Ascending aorta (tissue), 2 donors: ENCODE results near the gene NTN5. TPM values are rescaled to one million over a fixed set of nuclear protein-coding genes. Genes with fewer than 3 reads are reported as not detected.
A peak's percentile ranks its signal among the peaks of the same experiment; 100 is the strongest.

ENCODE experiments used
- DNase-seq, 2 donors: peaks; one replicate each; pipeline ENCODE4 v3.0.0-alpha.2; 2019; ENCODE audit warnings: low spot score in 2 of 2
- H3K27ac ChIP-seq, 2 donors: fragments of 200-600 bp; sonication (generic); one replicate each; pipeline ENCODE4 v1.5.1; 2016 to 2017; ENCODE audit warnings: mild to moderate bottlenecking in 1 of 2
- H3K27me3 ChIP-seq: fragments of 200-600 bp; sonication (generic); one replicate; pipeline ENCODE4 v1.5.1; 2017
- H3K36me3 ChIP-seq, 2 donors: fragments of 200-600 bp; sonication (generic); one replicate each; pipeline ENCODE4 v1.5.1; 2016
- H3K4me1 ChIP-seq, 2 donors: fragments of 200-600 bp; sonication (generic); one replicate each; pipeline ENCODE4 v1.5.1; 2016 to 2017; ENCODE audit warnings: mild to moderate bottlenecking in 1 of 2
- H3K4me3 ChIP-seq, 2 donors: fragments of 200-600 bp; sonication (generic); one replicate each; pipeline ENCODE4 v1.5.1; 2016 to 2017; ENCODE audit warnings: mild to moderate bottlenecking in 1 of 2
- H3K9me3 ChIP-seq, 2 donors: fragments of 200-600 bp; sonication (generic); one replicate each; pipeline ENCODE4 v1.5.1; 2016
- intact Hi-C: fragments of 100-400 bp; cut with DNase I; formaldehyde crosslinking; loops from one replicate; pipeline ENCODE4 v1.15.1; 2023
- total RNA-seq: library from RNA; depleted of rRNA; stranded (reverse); fragments of >200 nt; gene quantifications from one replicate; pipeline ENCODE4 v1.1.0, GENCODE V29; 2016
- TF ChIP-seq, protein P1 (sequence below), 3 experiments: fragments of 200-600 bp in 2 of 3; fragments of 450-650 bp in 1 of 3; sonication (generic) in 2 of 3; IDR thresholded peaks; one replicate each; pipeline ENCODE4 v1.5.1; 2016 to 2019; ENCODE audit warnings: antibody characterized with exemption in 3 of 3, mild to moderate bottlenecking in 1 of 3, moderate library complexity in 1 of 3

Gene NTN5
- total RNA-seq, 1 donor from 2014 or later: not detected

DNA sequence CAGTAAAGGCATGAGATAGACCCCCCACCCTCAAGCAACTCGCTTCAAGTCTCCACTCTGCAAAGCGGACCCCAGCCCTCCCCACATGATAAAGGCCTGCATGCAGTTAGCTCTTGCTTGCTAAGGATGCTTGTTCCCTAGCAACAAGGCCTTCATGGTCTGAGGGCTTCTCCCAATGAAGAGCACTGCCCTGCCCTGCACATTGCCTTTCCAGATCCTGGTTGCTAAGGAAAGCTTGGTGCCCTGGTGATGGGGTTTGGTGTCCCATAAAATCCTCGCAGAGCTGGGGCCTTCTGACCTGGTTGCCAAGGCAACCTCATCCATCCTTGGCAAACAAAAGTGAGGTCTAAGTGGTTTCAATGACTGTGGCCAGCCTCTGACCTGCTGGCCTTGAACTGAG is 41.6 kb downstream of the NTN5 start:
- Histone ChIP-seq H3K4me1 (peaks cover 19 to 42% of the 10 kb centered on the region in 2 donors), H3K27ac (peak overlapping the region; percentile 79), H3K9me3 (no peaks in the 10 kb centered on the region), H3K36me3 (peaks cover under 1 to 17% of the 10 kb centered on the region in 2 donors), H3K27me3 (no peaks in the 10 kb centered on the region), H3K4me3 (peak overlapping the region in 1 of 2 donors; percentile 46)
- no peak for DNase-seq
- TF ChIP-seq, protein P1, sequence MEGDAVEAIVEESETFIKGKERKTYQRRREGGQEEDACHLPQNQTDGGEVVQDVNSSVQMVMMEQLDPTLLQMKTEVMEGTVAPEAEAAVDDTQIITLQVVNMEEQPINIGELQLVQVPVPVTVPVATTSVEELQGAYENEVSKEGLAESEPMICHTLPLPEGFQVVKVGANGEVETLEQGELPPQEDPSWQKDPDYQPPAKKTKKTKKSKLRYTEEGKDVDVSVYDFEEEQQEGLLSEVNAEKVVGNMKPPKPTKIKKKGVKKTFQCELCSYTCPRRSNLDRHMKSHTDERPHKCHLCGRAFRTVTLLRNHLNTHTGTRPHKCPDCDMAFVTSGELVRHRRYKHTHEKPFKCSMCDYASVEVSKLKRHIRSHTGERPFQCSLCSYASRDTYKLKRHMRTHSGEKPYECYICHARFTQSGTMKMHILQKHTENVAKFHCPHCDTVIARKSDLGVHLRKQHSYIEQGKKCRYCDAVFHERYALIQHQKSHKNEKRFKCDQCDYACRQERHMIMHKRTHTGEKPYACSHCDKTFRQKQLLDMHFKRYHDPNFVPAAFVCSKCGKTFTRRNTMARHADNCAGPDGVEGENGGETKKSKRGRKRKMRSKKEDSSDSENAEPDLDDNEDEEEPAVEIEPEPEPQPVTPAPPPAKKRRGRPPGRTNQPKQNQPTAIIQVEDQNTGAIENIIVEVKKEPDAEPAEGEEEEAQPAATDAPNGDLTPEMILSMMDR (IDR thresholded peaks at IDR 0.05): no peak
- intact Hi-C loops: loop anchor here (10.0 kb wide), 2 partner anchors 1044 to 1224 kb away; partner anchors contain the start of genes PRMT1 and PTOV1

DNA sequence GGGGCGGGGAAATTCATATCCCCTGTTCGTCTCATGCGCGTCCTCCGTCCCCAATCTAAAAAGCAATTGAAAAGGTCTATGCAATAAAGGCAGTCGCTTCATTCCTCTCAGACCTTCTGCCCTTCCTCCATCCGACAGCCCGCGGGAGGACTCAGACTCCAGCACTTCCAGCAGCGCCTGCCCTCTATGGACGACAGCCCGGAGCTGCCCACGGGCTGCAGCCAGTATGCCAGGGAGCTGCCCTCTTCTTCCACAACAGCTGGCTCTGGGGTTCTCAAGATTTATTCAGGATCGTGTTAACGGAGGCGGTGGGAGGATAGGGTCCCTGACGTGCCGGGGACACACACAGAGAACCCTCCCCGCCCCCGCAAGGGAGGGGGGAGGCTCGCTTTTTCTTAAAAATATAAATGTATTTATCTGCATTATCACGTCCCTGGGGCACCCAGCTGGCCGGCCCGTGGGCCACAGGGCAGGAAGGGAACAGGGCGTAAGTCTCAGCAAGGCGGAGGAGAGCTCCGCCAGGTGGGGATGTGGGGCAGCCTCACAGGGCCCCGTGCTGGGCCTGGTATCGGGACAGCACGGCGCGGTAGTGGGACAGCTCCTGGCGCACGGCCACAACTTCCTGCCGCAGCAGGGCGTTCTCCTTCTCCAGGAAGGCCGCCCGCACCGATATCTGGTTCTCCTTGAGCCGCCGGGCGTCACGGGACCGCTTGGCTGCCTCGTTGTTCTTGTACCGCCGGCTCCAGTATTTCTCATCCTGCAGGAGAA is 42.3 kb downstream of the NTN5 start:
- TF ChIP-seq, protein P1 (IDR thresholded peaks at IDR 0.05): peak in 2 of 3 experiments; percentile 18 to 48
- Histone ChIP-seq H3K27me3 (no peaks in the 10 kb centered on the region), H3K9me3 (no peaks in the 10 kb centered on the region), H3K4me3 (peak overlapping the region in 1 of 2 donors; percentile 46), H3K27ac (peak overlapping the region; percentile 79), H3K36me3 (peaks cover 3 to 23% of the 10 kb centered on the region in 2 donors), H3K4me1 (peaks cover 19 to 36% of the 10 kb centered on the region in 2 donors)
- intact Hi-C loops: loop anchor here (10.0 kb wide), 2 partner anchors 1044 to 1224 kb away; partner anchors contain the start of genes PRMT1 and PTOV1
- DNase-seq: peak; percentile 51 to 86

DNA sequence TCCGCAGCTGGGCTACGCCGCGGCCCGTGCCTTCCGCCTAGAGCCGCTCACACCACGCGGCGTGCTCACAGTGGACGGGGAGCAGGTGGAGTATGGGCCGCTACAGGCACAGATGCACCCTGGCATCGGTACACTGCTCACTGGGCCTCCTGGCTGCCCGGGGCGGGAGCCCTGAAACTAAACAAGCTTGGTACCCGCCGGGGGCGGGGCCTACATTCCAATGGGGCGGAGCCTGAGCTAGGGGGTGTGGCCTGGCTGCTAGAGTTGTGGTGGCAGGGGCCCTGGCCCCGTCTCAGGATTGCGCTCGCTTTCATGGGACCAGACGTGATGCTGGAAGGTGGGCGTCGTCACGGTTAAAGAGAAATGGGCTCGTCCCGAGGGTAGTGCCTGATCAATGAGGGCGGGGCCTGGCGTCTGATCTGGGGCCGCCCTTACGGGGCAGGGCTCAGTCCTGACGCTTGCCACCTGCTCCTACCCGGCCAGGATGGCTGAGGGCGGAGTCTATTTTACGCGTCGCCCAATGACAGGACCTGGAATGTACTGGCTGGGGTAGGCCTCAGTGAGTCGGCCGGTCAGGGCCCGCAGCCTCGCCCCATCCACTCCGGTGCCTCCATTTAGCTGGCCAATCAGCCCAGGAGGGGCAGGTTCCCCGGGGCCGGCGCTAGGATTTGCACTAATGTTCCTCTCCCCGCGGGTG is 43.1 kb downstream of the NTN5 start:
- Histone ChIP-seq H3K9me3 (no peaks in the 10 kb centered on the region), H3K36me3 (peaks cover 3 to 23% of the 10 kb centered on the region in 2 donors), H3K4me1 (peaks cover 18 to 35% of the 10 kb centered on the region in 2 donors), H3K4me3 (peak overlapping the region in 1 of 2 donors; percentile 46), H3K27me3 (no peaks in the 10 kb centered on the region), H3K27ac (peak overlapping the region; percentile 79)
- intact Hi-C loops: loop anchor here (10.0 kb wide), 2 partner anchors 1045 to 1225 kb away; partner anchors contain the start of genes PRMT1 and PTOV1
- DNase-seq: no peak
- TF ChIP-seq, protein P1 (IDR thresholded peaks at IDR 0.05): no peak

DNA sequence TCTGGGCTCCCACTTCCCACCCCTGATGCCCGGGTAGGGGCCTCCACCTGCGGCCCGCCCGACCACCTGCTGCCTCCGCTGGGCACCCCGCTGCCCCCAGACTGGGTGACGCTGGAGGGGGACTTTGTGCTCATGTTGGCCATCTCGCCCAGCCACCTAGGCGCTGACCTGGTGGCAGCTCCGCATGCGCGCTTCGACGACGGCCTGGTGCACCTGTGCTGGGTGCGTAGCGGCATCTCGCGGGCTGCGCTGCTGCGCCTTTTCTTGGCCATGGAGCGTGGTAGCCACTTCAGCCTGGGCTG is 43.6 kb downstream of the NTN5 start:
- TF ChIP-seq, protein P1 (IDR thresholded peaks at IDR 0.05): no peak
- Histone ChIP-seq H3K27me3 (no peaks in the 10 kb centered on the region), H3K4me1 (peaks cover 20 to 35% of the 10 kb centered on the region in 2 donors), H3K27ac (peak overlapping the region; percentile 29 to 79), H3K36me3 (peaks cover 3 to 23% of the 10 kb centered on the region in 2 donors), H3K9me3 (no peaks in the 10 kb centered on the region), H3K4me3 (no peak overlapping the region)
- intact Hi-C loops: no loop called here
- DNase-seq: no peak

DNA sequence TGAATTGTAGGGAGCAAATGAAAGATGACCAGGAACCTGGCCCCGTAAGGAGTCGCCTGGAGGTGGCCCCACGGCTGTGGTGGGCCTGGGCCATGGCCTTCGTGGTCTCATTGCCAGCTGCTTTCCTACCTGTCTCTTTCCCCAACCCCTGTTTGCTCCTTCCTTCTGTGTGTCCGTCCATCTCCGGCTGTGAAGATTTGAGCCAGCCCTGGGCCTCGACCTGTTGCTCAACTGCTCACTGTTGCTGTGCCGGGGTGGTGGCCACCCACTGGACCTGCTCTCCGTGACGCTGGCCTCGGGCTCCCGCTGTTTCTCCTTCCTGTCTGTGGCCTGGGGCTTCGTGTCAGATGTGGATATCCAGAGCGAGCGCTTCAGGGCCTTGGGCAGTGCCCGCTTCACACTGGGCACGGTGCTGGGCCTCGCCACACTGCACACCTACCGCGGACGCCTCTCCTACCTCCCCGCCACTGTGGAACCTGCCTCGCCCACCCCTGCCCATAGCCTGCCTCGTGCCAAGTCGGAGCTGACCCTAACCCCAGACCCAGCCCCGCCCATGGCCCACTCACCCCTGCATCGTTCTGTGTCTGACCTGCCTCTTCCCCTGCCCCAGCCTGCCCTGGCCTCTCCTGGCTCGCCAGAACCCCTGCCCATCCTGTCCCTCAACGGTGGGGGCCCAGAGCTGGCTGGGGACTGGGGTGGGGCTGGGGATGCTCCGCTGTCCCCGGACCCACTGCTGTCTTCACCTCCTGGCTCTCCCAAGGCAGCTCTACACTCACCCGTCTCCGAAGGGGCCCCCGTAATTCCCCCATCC is 44.1 kb downstream of the NTN5 start:
- no peak for DNase-seq
- no peaks in the 10 kb centered on the region for H3K27me3 ChIP-seq
- no peak overlapping the region for H3K4me3 ChIP-seq
- H3K4me1 ChIP-seq: peaks cover 16 to 31% of the 10 kb centered on the region in 2 donors
- intact Hi-C loops: no loop called here
- H3K36me3 ChIP-seq: peaks cover 3 to 23% of the 10 kb centered on the region in 2 donors
- no peaks in the 10 kb centered on the region for H3K9me3 ChIP-seq
- H3K27ac ChIP-seq: peak overlapping the region in 1 of 2 donors; percentile 29
- TF ChIP-seq, protein P1 (IDR thresholded peaks at IDR 0.05): no peak
